Activated CD4-positive, alpha-beta T cell treated with anti-CD3 and anti-CD28 coated beads, Interleukin-2, amount 10 ng/mL, durations not matched to agents 24 days and 14 days (primary cell): ENCODE data around the gene PRKAR1A. TPM values are rescaled to one million over a fixed set of nuclear protein-coding genes. Genes with fewer than 3 reads are reported as not detected.
"Not testable (repeated sequence)": the region's sequence is repeated elsewhere in the genome, so short reads cannot be mapped to it uniquely, and the experiment has no call there.

Source experiments
- DNase-seq: peaks from one replicate; pipeline ENCODE4 v3.0.0; 2022
- H3K27ac Mint-ChIP-seq: one replicate; pipeline ENCODE4 v1.8.0; 2022; ENCODE audit warnings: mild to moderate bottlenecking, mixed read lengths
- H3K27me3 Mint-ChIP-seq: one replicate; pipeline ENCODE4 v1.8.0; 2022; ENCODE audit warnings: mixed read lengths
- H3K36me3 Mint-ChIP-seq: one replicate; pipeline ENCODE4 v1.8.0; 2022; ENCODE audit warnings: low read depth, mild to moderate bottlenecking, mixed read lengths
- H3K4me1 Mint-ChIP-seq: one replicate; pipeline ENCODE4 v1.8.0; 2021; ENCODE audit warnings: mixed read lengths
- H3K4me3 Mint-ChIP-seq: one replicate; pipeline ENCODE4 v1.8.0; 2022; ENCODE audit warnings: mild to moderate bottlenecking, moderate library complexity, mixed read lengths
- H3K9me3 Mint-ChIP-seq: one replicate; pipeline ENCODE4 v1.8.0; 2021; ENCODE audit warnings: mixed read lengths
- intact Hi-C: fragments of 100-400 bp; cut with micrococcal nuclease; formaldehyde crosslinking; loops from one replicate; pipeline ENCODE4 v1.15.1; 2023
- total RNA-seq: library from RNA; stranded (reverse); gene quantifications from 2 replicates; pipeline ENCODE4 v1.2.3, GENCODE V29; 2022

The PRKAR1A gene
- total RNA-seq, 1 donor from 2014 or later = 194 TPM

GRCh38 chr17:68517605-68518004 lies 5.4 kb downstream of the PRKAR1A start:
- not testable (repeated sequence) for H3K9me3 Mint-ChIP-seq, H3K27me3 Mint-ChIP-seq, H3K27ac Mint-ChIP-seq, H3K4me3 Mint-ChIP-seq, DNase-seq
- Mint-ChIP-seq H3K4me1 (peaks cover 45% of the 10 kb centered on the region), H3K36me3 (peaks cover 58% of the 10 kb centered on the region)
- intact Hi-C loops = loop anchor here (10.0 kb wide), 1 partner anchor 807 kb away; the partner anchor contains the start of gene ABCA5

DNA sequence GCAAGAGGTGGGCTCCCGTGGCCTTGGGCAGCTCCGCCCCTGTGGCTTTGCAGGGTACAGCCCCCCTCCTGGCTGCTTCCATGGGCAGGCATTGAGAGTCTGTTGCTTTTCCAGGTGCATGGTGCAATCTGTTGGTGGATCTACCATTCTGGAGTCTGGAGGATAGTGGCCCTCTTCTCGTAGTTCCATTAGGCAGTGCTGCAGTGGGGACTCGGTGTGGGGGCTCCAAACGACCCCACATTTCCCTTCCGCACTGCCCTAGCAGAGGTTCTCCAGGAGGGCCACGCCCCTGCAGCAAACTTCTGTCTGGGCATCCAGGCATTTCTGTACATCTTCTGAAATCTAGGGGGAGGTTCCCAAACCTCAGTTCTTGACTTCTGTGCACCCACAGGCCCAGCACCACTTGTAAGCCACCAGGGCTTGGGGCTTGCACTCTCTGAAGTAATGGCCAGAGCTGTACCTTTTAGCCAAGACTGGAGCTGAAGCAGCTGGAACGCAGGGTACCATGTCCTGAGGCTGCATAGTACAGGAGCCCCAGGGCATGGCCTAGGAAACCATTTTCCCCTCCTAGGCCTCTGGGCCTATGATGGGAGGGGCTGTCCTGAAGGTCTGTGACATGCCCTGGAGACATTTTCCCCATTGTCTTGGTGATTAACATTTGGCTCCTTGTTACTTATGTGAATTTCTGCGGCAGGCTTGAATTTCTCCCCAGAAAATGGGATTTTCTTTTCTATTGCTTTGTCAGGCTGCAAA lies 6.0 kb downstream of the PRKAR1A start:
- peaks cover 47% of the 10 kb centered on the region for H3K4me1 Mint-ChIP-seq
- no peaks in the 10 kb centered on the region for H3K27me3 Mint-ChIP-seq
- intact Hi-C loops = loop anchor here (10.0 kb wide), 1 partner anchor 807 kb away; the partner anchor contains the start of gene ABCA5
- no peak overlapping the region for H3K4me3 Mint-ChIP-seq
- no peak for DNase-seq
- no peak overlapping the region for H3K27ac Mint-ChIP-seq
- H3K9me3 Mint-ChIP-seq = no peaks in the 10 kb centered on the region
- peaks cover 61% of the 10 kb centered on the region for H3K36me3 Mint-ChIP-seq

GRCh38 chr17:68519051-68519450 lies 6.8 kb downstream of the PRKAR1A start:
- Mint-ChIP-seq H3K27ac (peak overlapping the region; percentile 52), H3K4me1 (peaks cover 39% of the 10 kb centered on the region), H3K36me3 (peaks cover 61% of the 10 kb centered on the region)
- H3K9me3 Mint-ChIP-seq, H3K4me3 Mint-ChIP-seq, H3K27me3 Mint-ChIP-seq, DNase-seq: not testable (repeated sequence)
- intact Hi-C loops = loop anchor here (10.0 kb wide), 1 partner anchor 806 kb away; the partner anchor contains the start of gene ABCA5

DNA sequence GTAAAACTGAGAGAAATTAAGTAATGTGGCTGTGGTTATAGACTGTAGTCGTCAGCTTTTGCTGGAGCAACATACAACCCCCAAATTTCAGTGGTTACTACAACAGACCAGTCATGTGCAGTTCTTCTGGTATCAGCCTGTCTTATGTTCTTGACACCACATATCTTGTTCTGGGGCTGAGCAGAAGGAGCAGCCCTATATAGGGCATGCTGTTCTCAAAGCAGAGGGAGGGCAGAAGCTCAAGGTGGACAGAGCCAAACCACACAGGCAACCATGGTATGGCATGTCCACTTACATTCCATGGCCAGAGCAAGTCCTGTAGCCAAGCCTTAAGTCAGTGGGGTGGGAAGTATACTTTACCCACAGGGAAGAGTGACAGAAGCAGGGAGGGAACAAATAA lies 7.7 kb downstream of the PRKAR1A start:
- DNase-seq = no peak
- no peaks in the 10 kb centered on the region for H3K9me3 Mint-ChIP-seq
- peaks cover 31% of the 10 kb centered on the region for H3K4me1 Mint-ChIP-seq
- no peaks in the 10 kb centered on the region for H3K27me3 Mint-ChIP-seq
- no peak overlapping the region for H3K4me3 Mint-ChIP-seq
- H3K36me3 Mint-ChIP-seq = peaks cover 62% of the 10 kb centered on the region
- intact Hi-C loops = loop anchor here (10.0 kb wide), 1 partner anchor 805 kb away; the partner anchor contains the start of gene ABCA5
- no peak overlapping the region for H3K27ac Mint-ChIP-seq

GRCh38 chr17:68522266-68522665 lies 10.0 kb downstream of the PRKAR1A start:
- Mint-ChIP-seq H3K4me3 (no peak overlapping the region), H3K4me1 (peaks cover 20% of the 10 kb centered on the region), H3K27me3 (no peaks in the 10 kb centered on the region), H3K9me3 (no peaks in the 10 kb centered on the region), H3K36me3 (peaks cover 64% of the 10 kb centered on the region), H3K27ac (no peak overlapping the region)
- intact Hi-C loops = no loop called here
- DNase-seq = no peak

- Mint-ChIP-seq H3K27ac (peak overlapping the region; percentile 26), H3K4me1 (peaks cover 15% of the 10 kb centered on the region), H3K27me3 (no peaks in the 10 kb centered on the region), H3K4me3 (no peak overlapping the region), H3K9me3 (no peaks in the 10 kb centered on the region), H3K36me3 (peaks cover 77% of the 10 kb centered on the region)
- no peak for DNase-seq
- intact Hi-C loops = no loop called here
Observed at GRCh38 chr17:68526548-68526947, 14.3 kb downstream of the PRKAR1A start.

DNA sequence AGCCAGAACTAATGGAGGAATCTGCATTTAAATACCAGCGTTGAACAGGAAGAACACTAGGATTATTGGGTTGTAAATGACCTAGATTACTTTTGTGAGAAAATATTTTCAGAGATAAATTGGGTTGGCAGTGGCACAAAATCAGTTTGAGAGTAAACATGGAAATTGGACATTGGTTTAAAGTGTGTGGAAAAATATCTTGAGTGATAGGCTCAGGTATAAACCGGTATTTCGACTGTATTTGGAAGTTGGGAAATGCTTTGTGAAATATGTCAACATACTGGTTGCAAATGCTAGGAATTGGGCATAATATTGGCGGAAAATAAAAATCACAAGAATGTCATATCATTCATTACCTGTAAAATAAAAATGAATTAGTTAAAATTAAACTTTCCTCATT lies 15.1 kb downstream of the PRKAR1A start:
- Mint-ChIP-seq H3K4me1 (peaks cover 11% of the 10 kb centered on the region), H3K4me3 (no peak overlapping the region), H3K9me3 (no peaks in the 10 kb centered on the region), H3K27me3 (no peaks in the 10 kb centered on the region), H3K27ac (no peak overlapping the region), H3K36me3 (peaks cover 74% of the 10 kb centered on the region)
- no peak for DNase-seq
- intact Hi-C loops = no loop called here

GRCh38 chr17:68531252-68531651 lies 19.0 kb downstream of the PRKAR1A start:
- no peak for DNase-seq
- Mint-ChIP-seq H3K4me3 (no peak overlapping the region), H3K27me3 (no peaks in the 10 kb centered on the region), H3K4me1 (peaks cover 10% of the 10 kb centered on the region), H3K9me3 (no peaks in the 10 kb centered on the region), H3K27ac (no peak overlapping the region), H3K36me3 (peaks cover 69% of the 10 kb centered on the region)
- intact Hi-C loops = no loop called here

- no peak overlapping the region for H3K27ac Mint-ChIP-seq
- no peaks in the 10 kb centered on the region for H3K9me3 Mint-ChIP-seq
- H3K27me3 Mint-ChIP-seq = no peaks in the 10 kb centered on the region
- DNase-seq = no peak
- H3K4me1 Mint-ChIP-seq = peaks cover 8% of the 10 kb centered on the region
- H3K4me3 Mint-ChIP-seq = no peak overlapping the region
- intact Hi-C loops = no loop called here
- peaks cover 57% of the 10 kb centered on the region for H3K36me3 Mint-ChIP-seq
Observed at GRCh38 chr17:68532826-68533225, 20.6 kb downstream of the PRKAR1A start.

- H3K27ac Mint-ChIP-seq = no peak overlapping the region
- peaks cover 52% of the 10 kb centered on the region for H3K36me3 Mint-ChIP-seq
- no peak overlapping the region for H3K4me3 Mint-ChIP-seq
Observed at GRCh38 chr17:68533887-68534694, 21.9 kb downstream of the PRKAR1A start.

DNA sequence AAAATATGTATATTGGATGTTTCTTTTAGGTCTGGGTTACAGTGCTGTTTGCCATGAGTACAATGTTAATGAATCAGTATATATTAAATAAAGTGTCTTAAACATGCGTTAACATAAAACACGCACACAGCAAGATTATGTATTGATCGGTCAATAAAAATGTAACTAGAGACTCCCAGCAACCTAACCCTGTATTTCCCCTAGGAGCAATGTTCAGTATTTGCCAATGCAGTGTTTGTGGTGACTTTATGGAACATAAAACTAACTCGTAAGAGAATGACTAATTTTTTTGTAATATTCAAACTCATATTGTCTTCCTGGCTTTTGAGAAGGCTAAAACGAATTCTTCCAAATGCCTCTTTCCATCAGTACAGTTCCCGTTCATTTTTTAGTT lies 22.5 kb downstream of the PRKAR1A start:
- peaks cover 6% of the 10 kb centered on the region for H3K4me1 Mint-ChIP-seq
- intact Hi-C loops = loop anchor here (2.0 kb wide), 1 partner anchor 226 kb away; no protein-coding TSS in a partner anchor
- H3K36me3 Mint-ChIP-seq = peaks cover 54% of the 10 kb centered on the region
- H3K9me3 Mint-ChIP-seq = no peaks in the 10 kb centered on the region
- H3K27me3 Mint-ChIP-seq = no peaks in the 10 kb centered on the region
- no peak overlapping the region for H3K27ac Mint-ChIP-seq
- H3K4me3 Mint-ChIP-seq = no peak overlapping the region
- DNase-seq = no peak

More at GRCh38 chr17:68533887-68534694, 21.9 kb downstream of the PRKAR1A start:
- intact Hi-C loops = loop anchor here (2.0 kb wide), 1 partner anchor 227 kb away; no protein-coding TSS in a partner anchor
- no peak for DNase-seq
- Mint-ChIP-seq H3K4me1 (peaks cover 6% of the 10 kb centered on the region), H3K9me3 (no peaks in the 10 kb centered on the region), H3K27me3 (no peaks in the 10 kb centered on the region)

GRCh38 chr17:68535922-68536321 lies 23.7 kb downstream of the PRKAR1A start:
- no peaks in the 10 kb centered on the region for H3K27me3 Mint-ChIP-seq
- no peak overlapping the region for H3K4me3 Mint-ChIP-seq
- H3K4me1 Mint-ChIP-seq = peaks cover 6% of the 10 kb centered on the region
- peaks cover 41% of the 10 kb centered on the region for H3K36me3 Mint-ChIP-seq
- intact Hi-C loops = loop anchor here (2.0 kb wide), 1 partner anchor 225 kb away; no protein-coding TSS in a partner anchor
- H3K27ac Mint-ChIP-seq = peak overlapping the region; percentile 37
- DNase-seq = no peak
- H3K9me3 Mint-ChIP-seq = no peaks in the 10 kb centered on the region

- no peak overlapping the region for H3K27ac Mint-ChIP-seq
- intact Hi-C loops = no loop called here
Observed at GRCh38 chr17:68539548-68540467, 27.6 kb downstream of the PRKAR1A start.

More at GRCh38 chr17:68539548-68540467, 27.6 kb downstream of the PRKAR1A start:
- no peak for DNase-seq
- peaks cover 2% of the 10 kb centered on the region for H3K4me1 Mint-ChIP-seq
- H3K27me3 Mint-ChIP-seq = no peaks in the 10 kb centered on the region
- H3K36me3 Mint-ChIP-seq = peaks cover 22% of the 10 kb centered on the region
- H3K9me3 Mint-ChIP-seq = no peaks in the 10 kb centered on the region
- no peak overlapping the region for H3K4me3 Mint-ChIP-seq
